HCT116 (cell line): ENCODE results near the gene CD244. TPM values are rescaled to one million over a fixed set of nuclear protein-coding genes. Genes with fewer than 3 reads are reported as not detected.

Experiments
- ATAC-seq: fragments of 200-7000 bp; cut with Tn5 transposase; 2 replicates; pipeline ENCODE4 v1.9.1; 2020; ENCODE audit warnings: mild to moderate bottlenecking, moderate library complexity
- BruUV-seq: library from RNA; stranded (reverse); fragments of 400-500 nt; replicated peaks from 2 replicates; lab custom pipeline; 2021; lab: Mats Ljungman, UMichigan
- CTCF ChIA-PET: fragments of 300-600 bp; sonication (Branson Sonifier 250); formaldehyde crosslinking; loops from one replicate; lab custom pipeline; 2021; ENCODE audit warnings: antibody characterized with exemption; lab: Charles Lee
- POLR2A ChIA-PET: fragments of 300-600, 350-600 bp; sonication (Branson Sonifier 250); formaldehyde crosslinking; loops from one replicate; lab custom pipeline; 2021; ENCODE audit warnings: antibody characterized with exemption; lab: Charles Lee
- RAD21 ChIA-PET, 2 experiments: fragments of 300-600 bp; sonication (Branson Sonifier 250); formaldehyde crosslinking; loops; one replicate each; lab custom pipeline; 2023; ENCODE audit warnings: low total read pairs in 2 of 2; ENCODE audit not compliant: uncharacterized antibody in 2 of 2, unreplicated experiment in 2 of 2, low non-redundant PET in 1 of 2; lab: Charles Lee
- DNase-seq: peaks from one replicate; pipeline ENCODE4 v3.0.0-alpha.2; 2010; ENCODE audit warnings: low read depth, low spot score
- H2AFZ ChIP-seq: fragments of 200-600 bp; shearing (Covaris generic), sonication (generic); 2 replicates; pipeline ENCODE4 v1.6.1; 2017; ENCODE audit warnings: low read depth, mixed run types, mixed read lengths, antibody characterized with exemption, low read length; ENCODE audit not compliant: poor library complexity, severe bottlenecking
- H3K27ac ChIP-seq: 2 replicates; pipeline ENCODE4 v1.5.1; 2012; ENCODE audit warnings: low read depth, low read length
- H3K27me3 ChIP-seq: fragments of 200-600 bp; sonication (generic); 2 replicates; pipeline ENCODE4 v1.6.1; 2016; ENCODE audit warnings: mixed run types, low read length, mixed read lengths; ENCODE audit not compliant: insufficient read depth
- H3K36me3 ChIP-seq, 2 experiments: fragments of 200-500 bp in 1 of 2; fragments of 200-600 bp in 1 of 2; sonication (Bioruptor generic) in 1 of 2; sonication (generic) in 1 of 2; 2 replicates each; pipeline versions ENCODE4 v1.5.1 to v1.6.1; 2014 to 2016; ENCODE audit warnings: low read length in 2 of 2, inconsistent platforms in 1 of 2, mixed read lengths in 1 of 2, mixed run types in 1 of 2; ENCODE audit not compliant: insufficient read depth in 2 of 2, control insufficient read depth in 1 of 2
- H3K4me1 ChIP-seq, 2 experiments: fragments of 200-600 bp in 1 of 2; sonication (generic) in 1 of 2; 2 replicates each; pipeline versions ENCODE4 v1.5.1 to v1.6.1; 2012 to 2017; ENCODE audit warnings: low read length in 2 of 2, inconsistent platforms in 1 of 2, mild to moderate bottlenecking in 1 of 2, mixed read lengths in 1 of 2, mixed run types in 1 of 2, moderate library complexity in 1 of 2; ENCODE audit not compliant: insufficient read depth in 2 of 2, control insufficient read depth in 1 of 2
- H3K4me2 ChIP-seq: fragments of 200-600 bp; sonication (generic); 2 replicates; pipeline ENCODE4 v1.6.1; 2017; ENCODE audit warnings: mixed run types, low read length, mixed read lengths
- H3K4me3 ChIP-seq, 2 experiments: fragments of 200-600 bp in 1 of 2; sonication (generic) in 1 of 2; replicated peaks in 1 of 2; 2 replicates each; pipeline ENCODE4 v1.5.1; 2011 to 2016; ENCODE audit warnings: low read length in 2 of 2, control low read depth in 1 of 2, low read depth in 1 of 2, mild to moderate bottlenecking in 1 of 2, mixed read lengths in 1 of 2, mixed run types in 1 of 2
- H3K79me2 ChIP-seq: fragments of 200-600 bp; sonication (generic); 2 replicates; pipeline ENCODE4 v1.6.1; 2017; ENCODE audit warnings: mild to moderate bottlenecking, mixed run types, low read length, moderate library complexity, mixed read lengths; ENCODE audit not compliant: insufficient read depth
- H3K9ac ChIP-seq: fragments of 200-600 bp; sonication (generic); 2 replicates; pipeline ENCODE4 v1.6.1; 2016; ENCODE audit warnings: low read length, mixed read lengths
- H3K9me2 ChIP-seq: fragments of 200-600 bp; sonication (generic), shearing (Covaris generic); 2 replicates; pipeline ENCODE4 v1.6.1; 2017; ENCODE audit warnings: mixed run types, mild to moderate bottlenecking, moderate library complexity; ENCODE audit not compliant: insufficient read depth
- H3K9me3 ChIP-seq, 2 experiments: fragments of 200-500 bp in 1 of 2; fragments of 200-600 bp in 1 of 2; sonication (Bioruptor generic) in 1 of 2; sonication (generic) in 1 of 2; 2 replicates each; pipeline ENCODE4 v1.6.1; 2014 to 2017; ENCODE audit warnings: low read length in 2 of 2, mixed read lengths in 2 of 2, inconsistent platforms in 1 of 2, low read depth in 1 of 2, mild to moderate bottlenecking in 1 of 2, mixed run types in 1 of 2, moderate library complexity in 1 of 2; ENCODE audit not compliant: control insufficient read depth in 1 of 2, insufficient read depth in 1 of 2
- H4K20me1 ChIP-seq: fragments of 200-600 bp; sonication (generic), shearing (Covaris generic); 2 replicates; pipeline ENCODE4 v1.6.1; 2017; ENCODE audit warnings: mixed run types, mild to moderate bottlenecking, moderate library complexity; ENCODE audit not compliant: insufficient read depth
- CBX3 ChIP-seq: IDR thresholded peaks from 2 replicates; pipeline ENCODE4 v1.6.1; 2012; ENCODE audit warnings: low read depth
- EGR1 ChIP-seq: IDR thresholded peaks from 2 replicates; pipeline ENCODE4 v1.6.1; 2012; ENCODE audit warnings: low read depth
- ELF1 ChIP-seq: IDR thresholded peaks from 2 replicates; pipeline ENCODE4 v1.6.1; 2012; ENCODE audit warnings: low read depth, borderline replicate concordance
- FOSL1 ChIP-seq: IDR thresholded peaks from 2 replicates; pipeline ENCODE4 v1.6.1; 2012; ENCODE audit warnings: low read depth
- POLR2A ChIP-seq: IDR thresholded peaks from 2 replicates; pipeline ENCODE4 v1.7.0; 2011; ENCODE audit warnings: borderline replicate concordance; ENCODE audit not compliant: insufficient read depth, insufficient read length; ENCODE audit errors: extremely low read depth
- POLR2AphosphoS5 ChIP-seq: IDR thresholded peaks from 2 replicates; pipeline ENCODE4 v1.6.1; 2011; ENCODE audit warnings: mild to moderate bottlenecking, low read depth, low read length, moderate library complexity
- RAD21 ChIP-seq: IDR thresholded peaks from 2 replicates; pipeline ENCODE4 v1.6.1; 2012; ENCODE audit warnings: low read depth, mild to moderate bottlenecking
- SIN3A ChIP-seq: IDR thresholded peaks from 2 replicates; pipeline ENCODE4 v1.6.1; 2012; ENCODE audit warnings: low read depth
- SP1 ChIP-seq: IDR thresholded peaks from 2 replicates; pipeline ENCODE4 v1.6.1; 2012; ENCODE audit warnings: low read depth
- SRF ChIP-seq: IDR thresholded peaks from 2 replicates; pipeline ENCODE4 v1.6.1; 2012; ENCODE audit warnings: low read depth
- YY1 ChIP-seq: IDR thresholded peaks from 2 replicates; pipeline ENCODE4 v1.6.1; 2011; ENCODE audit warnings: low read length, low read depth, moderate library complexity, mild to moderate bottlenecking; ENCODE audit not compliant: insufficient replicate concordance; ENCODE audit errors: extremely low read depth
- ZBTB33 ChIP-seq: IDR thresholded peaks from 2 replicates; pipeline ENCODE4 v1.6.1; 2011; ENCODE audit warnings: mild to moderate bottlenecking, low read length, moderate library complexity; ENCODE audit not compliant: insufficient replicate concordance; ENCODE audit errors: extremely low read depth
- ZFX ChIP-seq: fragments of 450-650 bp; IDR thresholded peaks from 2 replicates; pipeline ENCODE4 v1.6.1; 2017
- intact Hi-C: fragments of 100-400 bp; cut with micrococcal nuclease; formaldehyde crosslinking; loops from 2 replicates; pipeline ENCODE4 v1.10.0; 2022
- total RNA-seq: library from RNA; stranded (reverse); gene quantifications from one replicate; pipeline ENCODE4 v1.2.1, GENCODE V29; 2021; ENCODE audit not compliant: unreplicated experiment
- TF ChIP-seq, protein P1 (sequence below): IDR thresholded peaks from 2 replicates; pipeline ENCODE4 v1.6.1; 2012; ENCODE audit warnings: low read depth
- TF ChIP-seq, protein P2 (sequence below), 3 experiments: fragments of 200-600 bp in 1 of 3; sonication (generic) in 1 of 3; IDR thresholded peaks in 2 of 3; conservative IDR thresholded peaks in 1 of 3; 2 replicates each; pipeline ENCODE4 v1.5.1; 2012 to 2017; ENCODE audit warnings: low read depth in 2 of 3, low read length in 2 of 3, antibody characterized with exemption in 1 of 3, borderline replicate concordance in 1 of 3, control low read depth in 1 of 3, mild to moderate bottlenecking in 1 of 3, mixed read lengths in 1 of 3, mixed run types in 1 of 3, moderate library complexity in 1 of 3; ENCODE audit not compliant: insufficient read depth in 1 of 3

Gene CD244
- total RNA-seq, 1 experiment from 2014 or later = not detected

DNA sequence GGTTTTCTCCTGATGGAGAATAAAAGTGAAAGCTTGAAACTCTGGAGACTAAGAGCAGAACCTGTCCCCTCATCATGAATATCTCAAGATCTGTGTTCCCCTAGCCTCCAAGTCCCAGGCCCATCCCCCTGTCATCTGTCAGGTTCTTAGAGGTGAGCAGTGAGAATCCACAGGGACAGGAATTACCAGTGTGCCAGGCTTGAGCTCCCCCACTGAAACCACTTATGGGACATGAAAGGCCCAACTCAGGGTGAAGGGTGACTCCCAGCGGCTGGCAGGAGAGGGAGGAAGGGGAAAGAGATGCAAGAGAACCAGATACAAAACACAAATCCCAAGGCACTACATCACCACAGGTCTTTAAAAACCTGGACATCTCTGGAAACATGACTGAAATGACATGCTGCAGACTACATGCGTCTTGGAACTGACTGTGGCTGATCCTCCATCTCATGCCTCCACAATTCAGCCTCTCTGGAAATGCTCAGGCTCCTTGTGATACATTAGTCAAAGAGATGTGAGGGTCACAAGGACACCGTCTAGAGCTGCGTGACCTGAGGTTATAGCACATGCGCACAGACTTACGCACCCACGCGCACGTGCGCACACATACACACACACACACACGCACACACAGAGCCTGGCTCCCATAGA is 73.5 kb downstream of the CD244 start:
- Histone ChIP-seq H3K27ac (no peak overlapping the region), H3K79me2 (no peaks in the 10 kb centered on the region), H3K27me3 (no peaks in the 10 kb centered on the region), H3K9me2 (no peaks in the 10 kb centered on the region), H3K9ac (no peak overlapping the region), H3K36me3 (no peaks in the 10 kb centered on the region), H3K4me2 (no peak overlapping the region), H2AFZ (no peak overlapping the region), H3K9me3 (no peaks in the 10 kb centered on the region), H3K4me3 (no peak overlapping the region), H3K4me1 (no peaks in the 10 kb centered on the region), H4K20me1 (no peaks in the 10 kb centered on the region)
- BruUV-seq = no TSS peak
- intact Hi-C loops = no loop called here
- CTCF ChIA-PET = no interaction called here
- RAD21 ChIA-PET = no interaction called here
- TF ChIP-seq ELF1 (no peak), CBX3 (no peak), POLR2A (no peak), EGR1 (no peak), POLR2AphosphoS5 (no peak), SIN3A (no peak), RAD21 (no peak), SP1 (no peak), ZFX (no peak), FOSL1 (no peak), YY1 (no peak), SRF (no peak), ZBTB33 (no peak)
- TF ChIP-seq, protein P1, sequence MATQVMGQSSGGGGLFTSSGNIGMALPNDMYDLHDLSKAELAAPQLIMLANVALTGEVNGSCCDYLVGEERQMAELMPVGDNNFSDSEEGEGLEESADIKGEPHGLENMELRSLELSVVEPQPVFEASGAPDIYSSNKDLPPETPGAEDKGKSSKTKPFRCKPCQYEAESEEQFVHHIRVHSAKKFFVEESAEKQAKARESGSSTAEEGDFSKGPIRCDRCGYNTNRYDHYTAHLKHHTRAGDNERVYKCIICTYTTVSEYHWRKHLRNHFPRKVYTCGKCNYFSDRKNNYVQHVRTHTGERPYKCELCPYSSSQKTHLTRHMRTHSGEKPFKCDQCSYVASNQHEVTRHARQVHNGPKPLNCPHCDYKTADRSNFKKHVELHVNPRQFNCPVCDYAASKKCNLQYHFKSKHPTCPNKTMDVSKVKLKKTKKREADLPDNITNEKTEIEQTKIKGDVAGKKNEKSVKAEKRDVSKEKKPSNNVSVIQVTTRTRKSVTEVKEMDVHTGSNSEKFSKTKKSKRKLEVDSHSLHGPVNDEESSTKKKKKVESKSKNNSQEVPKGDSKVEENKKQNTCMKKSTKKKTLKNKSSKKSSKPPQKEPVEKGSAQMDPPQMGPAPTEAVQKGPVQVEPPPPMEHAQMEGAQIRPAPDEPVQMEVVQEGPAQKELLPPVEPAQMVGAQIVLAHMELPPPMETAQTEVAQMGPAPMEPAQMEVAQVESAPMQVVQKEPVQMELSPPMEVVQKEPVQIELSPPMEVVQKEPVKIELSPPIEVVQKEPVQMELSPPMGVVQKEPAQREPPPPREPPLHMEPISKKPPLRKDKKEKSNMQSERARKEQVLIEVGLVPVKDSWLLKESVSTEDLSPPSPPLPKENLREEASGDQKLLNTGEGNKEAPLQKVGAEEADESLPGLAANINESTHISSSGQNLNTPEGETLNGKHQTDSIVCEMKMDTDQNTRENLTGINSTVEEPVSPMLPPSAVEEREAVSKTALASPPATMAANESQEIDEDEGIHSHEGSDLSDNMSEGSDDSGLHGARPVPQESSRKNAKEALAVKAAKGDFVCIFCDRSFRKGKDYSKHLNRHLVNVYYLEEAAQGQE = no peak
- TF ChIP-seq, protein P2, sequence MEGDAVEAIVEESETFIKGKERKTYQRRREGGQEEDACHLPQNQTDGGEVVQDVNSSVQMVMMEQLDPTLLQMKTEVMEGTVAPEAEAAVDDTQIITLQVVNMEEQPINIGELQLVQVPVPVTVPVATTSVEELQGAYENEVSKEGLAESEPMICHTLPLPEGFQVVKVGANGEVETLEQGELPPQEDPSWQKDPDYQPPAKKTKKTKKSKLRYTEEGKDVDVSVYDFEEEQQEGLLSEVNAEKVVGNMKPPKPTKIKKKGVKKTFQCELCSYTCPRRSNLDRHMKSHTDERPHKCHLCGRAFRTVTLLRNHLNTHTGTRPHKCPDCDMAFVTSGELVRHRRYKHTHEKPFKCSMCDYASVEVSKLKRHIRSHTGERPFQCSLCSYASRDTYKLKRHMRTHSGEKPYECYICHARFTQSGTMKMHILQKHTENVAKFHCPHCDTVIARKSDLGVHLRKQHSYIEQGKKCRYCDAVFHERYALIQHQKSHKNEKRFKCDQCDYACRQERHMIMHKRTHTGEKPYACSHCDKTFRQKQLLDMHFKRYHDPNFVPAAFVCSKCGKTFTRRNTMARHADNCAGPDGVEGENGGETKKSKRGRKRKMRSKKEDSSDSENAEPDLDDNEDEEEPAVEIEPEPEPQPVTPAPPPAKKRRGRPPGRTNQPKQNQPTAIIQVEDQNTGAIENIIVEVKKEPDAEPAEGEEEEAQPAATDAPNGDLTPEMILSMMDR (IDR thresholded peaks at IDR 0.05 in 2 of 3, conservative IDR thresholded peaks at IDR 0.05 in 1 of 3; ENCODE audit: borderline replicate concordance in 1 of 3, insufficient read depth in 1 of 3, low read depth in 2 of 3, low read length in 2 of 3) = no peak
- ATAC-seq (no peak), DNase-seq (no peak)
- POLR2A ChIA-PET = no interaction called here
